ENCODE data around the gene DDX28. TPM values are rescaled to one million over a fixed set of nuclear protein-coding genes. Genes with fewer than 3 reads are reported as not detected.

Gene DDX28
- total RNA-seq = 10 to 100 TPM in 1 of 4 donors, 1 to 10 TPM in 3; 5.0 to 10.1 (median 8.4) TPM

DNA sequence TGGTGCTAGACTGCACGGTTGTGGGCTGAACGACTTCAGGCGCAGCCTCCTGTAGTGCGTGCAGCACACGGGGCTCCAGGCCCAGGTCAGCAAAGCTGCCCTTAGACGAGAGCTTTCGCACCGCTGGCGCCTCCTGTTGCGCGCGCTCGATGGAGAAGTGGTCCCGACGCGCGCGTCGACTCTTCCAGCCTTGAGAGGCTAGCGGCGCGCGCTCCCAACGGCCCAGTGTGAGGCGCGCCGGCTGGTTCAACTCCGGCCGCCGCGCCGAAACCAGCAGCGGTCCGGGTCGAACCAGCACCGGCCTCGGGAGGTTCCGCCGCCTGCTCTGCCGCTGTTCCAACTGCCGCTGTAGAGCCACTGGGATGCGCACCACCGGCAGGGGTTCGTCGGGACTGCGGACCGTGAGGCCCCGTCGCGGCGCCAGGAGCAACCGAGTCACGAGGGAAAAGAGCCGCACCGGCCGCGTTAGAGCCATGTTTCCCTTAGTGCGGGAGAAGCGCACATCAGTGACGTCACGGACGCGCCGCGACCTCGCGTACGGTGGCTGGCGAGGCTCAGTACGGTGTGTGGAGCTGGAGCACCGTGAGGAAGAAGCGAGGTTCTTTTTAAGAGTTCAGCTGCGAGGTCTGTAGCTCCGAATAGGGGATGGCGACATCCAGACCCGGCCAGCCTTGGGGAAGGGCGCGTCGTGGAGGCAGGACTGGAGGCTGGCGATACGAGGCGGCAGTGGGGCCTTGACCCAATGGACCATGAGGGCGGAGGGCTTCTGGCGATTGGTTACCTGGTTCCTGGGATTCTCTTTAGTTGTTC is at the start of gene DDX28, which contains the start of gene DUS2:
Gene DDX28 (minus strand): TSS at position 505 of the 810 bp plus-strand sequence. CDS start 30 bp downstream, at position 475.
Gene DUS2 (plus strand): TSS at position 557 of the 810 bp plus-strand sequence. CDS start 14,740 bp downstream, outside the sequence.
- peak; percentile 98 for DNase-seq (ENCODE audit: extremely low spot score)
- 0% methylated on average over 29 of the region's 84 CpGs for WGBS
- intact Hi-C loops (cut with DNase I) = no loop called here
- peaks cover 0 to 33% (median 18%) of the 10 kb centered on the region in 4 donors for H3K36me3 ChIP-seq
- H3K4me3 ChIP-seq = peak within 1 kb of the TSS; percentile 74 to 97 (median 87)
- no peaks in the 10 kb centered on the region for H3K27me3 ChIP-seq
- TF ChIP-seq, protein P1, sequence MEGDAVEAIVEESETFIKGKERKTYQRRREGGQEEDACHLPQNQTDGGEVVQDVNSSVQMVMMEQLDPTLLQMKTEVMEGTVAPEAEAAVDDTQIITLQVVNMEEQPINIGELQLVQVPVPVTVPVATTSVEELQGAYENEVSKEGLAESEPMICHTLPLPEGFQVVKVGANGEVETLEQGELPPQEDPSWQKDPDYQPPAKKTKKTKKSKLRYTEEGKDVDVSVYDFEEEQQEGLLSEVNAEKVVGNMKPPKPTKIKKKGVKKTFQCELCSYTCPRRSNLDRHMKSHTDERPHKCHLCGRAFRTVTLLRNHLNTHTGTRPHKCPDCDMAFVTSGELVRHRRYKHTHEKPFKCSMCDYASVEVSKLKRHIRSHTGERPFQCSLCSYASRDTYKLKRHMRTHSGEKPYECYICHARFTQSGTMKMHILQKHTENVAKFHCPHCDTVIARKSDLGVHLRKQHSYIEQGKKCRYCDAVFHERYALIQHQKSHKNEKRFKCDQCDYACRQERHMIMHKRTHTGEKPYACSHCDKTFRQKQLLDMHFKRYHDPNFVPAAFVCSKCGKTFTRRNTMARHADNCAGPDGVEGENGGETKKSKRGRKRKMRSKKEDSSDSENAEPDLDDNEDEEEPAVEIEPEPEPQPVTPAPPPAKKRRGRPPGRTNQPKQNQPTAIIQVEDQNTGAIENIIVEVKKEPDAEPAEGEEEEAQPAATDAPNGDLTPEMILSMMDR (IDR thresholded peaks at IDR 0.05) = peak in 1 of 3 experiments; percentile 27
- TF ChIP-seq POLR2A (IDR thresholded peaks at IDR 0.05; ENCODE audit: low read depth) (no peak), POLR2AphosphoS5 (IDR thresholded peaks at IDR 0.05) (peak; percentile 96 to 99), EP300 (IDR thresholded peaks at IDR 0.05) (no peak)
- H3K27ac ChIP-seq (replicated peaks in 1 of 4) = peak within 1 kb of the TSS; percentile 83 to 90 (median 86)
- H3K9me3 ChIP-seq = no peaks in the 10 kb centered on the region
- peaks cover 26 to 37% (median 30%) of the 10 kb centered on the region in 4 donors for H3K4me1 ChIP-seq

- Histone ChIP-seq H3K27me3 (no peaks in the 10 kb centered on the region), H3K4me1 (peaks cover 10 to 30% (median 22%) of the 10 kb centered on the region in 4 donors), H3K4me3 (no peak overlapping the region), H3K36me3 (peaks cover 38 to 91% (median 57%) of the 10 kb centered on the region in 4 donors), H3K9me3 (no peaks in the 10 kb centered on the region), H3K27ac (replicated peaks in 1 of 4) (peak overlapping the region in 3 of 4 donors; percentile 32 to 69 (median 42))
- intact Hi-C loops (cut with DNase I) = no loop called here
- TF ChIP-seq EP300 (IDR thresholded peaks at IDR 0.05) = no peak
- TF ChIP-seq, protein P1 (IDR thresholded peaks at IDR 0.05) = no peak
- peak in 1 of 2 donors; percentile 37 for TF ChIP-seq POLR2AphosphoS5 (IDR thresholded peaks at IDR 0.05)
- 68% methylated on average over 6 of the region's 9 CpGs for WGBS
- peak; percentile 78 for DNase-seq (ENCODE audit: extremely low spot score)
These were observed 49.1 kb upstream of the DDX28 start for GRCh38 chr16:68072038-68072695.

DNA sequence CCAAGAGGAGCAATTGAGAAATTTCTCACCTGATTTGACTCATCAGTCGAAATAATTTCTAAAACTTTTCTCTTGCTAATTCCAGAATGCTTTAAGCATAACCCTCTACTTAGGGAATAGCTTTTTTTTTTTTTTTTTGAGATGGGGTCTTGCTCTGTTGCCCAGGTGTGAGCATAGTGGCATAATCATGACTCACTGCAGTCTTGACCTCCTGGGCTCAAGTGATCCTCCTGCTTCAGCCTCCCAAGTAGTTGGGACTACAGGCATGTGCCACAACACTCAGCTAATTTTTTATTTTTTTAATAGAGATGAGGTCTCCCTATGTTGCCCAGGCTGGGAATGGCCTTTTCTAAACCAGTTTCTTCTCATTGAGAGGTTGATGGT is 48.5 kb upstream of the DDX28 start:
- intact Hi-C loops (cut with DNase I) = no loop called here
- TF ChIP-seq POLR2A (IDR thresholded peaks at IDR 0.05; ENCODE audit: low read depth) (no peak), EP300 (IDR thresholded peaks at IDR 0.05) (no peak), POLR2AphosphoS5 (IDR thresholded peaks at IDR 0.05) (no peak)
- TF ChIP-seq, protein P1 (IDR thresholded peaks at IDR 0.05) = no peak
- peak overlapping the region in 3 of 4 donors; percentile 32 to 69 (median 42) for H3K27ac ChIP-seq (replicated peaks in 1 of 4)
- H3K27me3 ChIP-seq = no peaks in the 10 kb centered on the region
- DNase-seq (ENCODE audit: extremely low spot score) = no peak
- WGBS = 86% methylated on average over 1 of the region's 1 CpG
- no peaks in the 10 kb centered on the region for H3K9me3 ChIP-seq
- peaks cover 10 to 30% (median 22%) of the 10 kb centered on the region in 4 donors for H3K4me1 ChIP-seq
- H3K36me3 ChIP-seq = peaks cover 32 to 86% (median 53%) of the 10 kb centered on the region in 4 donors
- H3K4me3 ChIP-seq = no peak overlapping the region

DNA sequence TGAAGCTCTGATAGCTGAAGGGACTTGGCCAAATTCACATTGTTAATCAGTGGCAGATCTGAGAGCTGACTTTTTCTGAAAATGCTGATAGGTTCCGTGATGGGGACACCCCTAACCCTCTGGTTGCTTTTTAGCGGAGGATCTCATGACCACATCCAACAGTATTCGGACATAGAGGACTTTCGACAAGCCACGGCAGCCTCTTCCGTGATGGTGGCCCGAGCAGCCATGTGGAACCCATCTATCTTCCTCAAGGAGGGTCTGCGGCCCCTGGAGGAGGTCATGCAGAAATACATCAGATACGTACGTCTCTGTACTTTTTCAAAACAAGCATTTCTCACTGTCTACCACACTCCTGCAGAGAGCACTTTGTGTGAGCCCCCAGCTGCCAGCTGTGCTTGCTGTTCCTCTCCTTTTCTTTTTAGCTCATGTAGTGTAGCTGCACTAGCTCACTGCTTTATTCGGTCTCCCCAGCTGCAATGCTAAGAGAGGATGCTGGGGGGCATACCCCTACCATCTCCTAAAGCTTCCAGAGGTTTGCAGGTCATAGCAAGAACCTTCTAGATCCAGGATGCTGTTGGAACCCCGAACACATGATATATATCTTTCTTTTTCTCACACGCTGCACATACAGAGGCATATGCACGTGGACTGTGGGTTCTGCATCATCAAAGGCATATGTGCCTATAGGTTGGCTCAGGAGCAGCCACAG is 47.9 kb upstream of the DDX28 start:
- WGBS = 89% methylated on average over 11 of the region's 14 CpGs
- Histone ChIP-seq H3K27me3 (no peaks in the 10 kb centered on the region), H3K4me3 (no peak overlapping the region), H3K36me3 (peaks cover 26 to 86% (median 51%) of the 10 kb centered on the region in 4 donors), H3K9me3 (no peaks in the 10 kb centered on the region), H3K4me1 (peaks cover 10 to 31% (median 22%) of the 10 kb centered on the region in 4 donors), H3K27ac (replicated peaks in 1 of 4) (no peak overlapping the region)
- intact Hi-C loops (cut with DNase I) = no loop called here
- DNase-seq (ENCODE audit: extremely low spot score) = no peak
- TF ChIP-seq EP300 (IDR thresholded peaks at IDR 0.05) (no peak), POLR2AphosphoS5 (IDR thresholded peaks at IDR 0.05) (no peak)

All from esophagus muscularis mucosa (tissue), 4 donors.